A673 (cell line): Measurements from ENCODE around the gene ADCY5.

Experiments
- EZH2 ChIP-seq: fragments of 200-600 bp; sonication (generic); IDR thresholded peaks from 2 replicates; pipeline ENCODE4 v1.6.1; 2017; ENCODE audit warnings: borderline replicate concordance, low read depth, mild to moderate bottlenecking, mixed read lengths, antibody characterized with exemption, low read length; ENCODE audit not compliant: poor library complexity, severe bottlenecking
- TF ChIP-seq, protein P1 (sequence below): fragments of 300-800, 200-600 bp; sonication (generic); conservative IDR thresholded peaks from 2 replicates; pipeline ENCODE4 v1.5.1; 2017; ENCODE audit warnings: low read depth, mild to moderate bottlenecking, antibody characterized with exemption, low read length, moderate library complexity, mixed read lengths

DNA sequence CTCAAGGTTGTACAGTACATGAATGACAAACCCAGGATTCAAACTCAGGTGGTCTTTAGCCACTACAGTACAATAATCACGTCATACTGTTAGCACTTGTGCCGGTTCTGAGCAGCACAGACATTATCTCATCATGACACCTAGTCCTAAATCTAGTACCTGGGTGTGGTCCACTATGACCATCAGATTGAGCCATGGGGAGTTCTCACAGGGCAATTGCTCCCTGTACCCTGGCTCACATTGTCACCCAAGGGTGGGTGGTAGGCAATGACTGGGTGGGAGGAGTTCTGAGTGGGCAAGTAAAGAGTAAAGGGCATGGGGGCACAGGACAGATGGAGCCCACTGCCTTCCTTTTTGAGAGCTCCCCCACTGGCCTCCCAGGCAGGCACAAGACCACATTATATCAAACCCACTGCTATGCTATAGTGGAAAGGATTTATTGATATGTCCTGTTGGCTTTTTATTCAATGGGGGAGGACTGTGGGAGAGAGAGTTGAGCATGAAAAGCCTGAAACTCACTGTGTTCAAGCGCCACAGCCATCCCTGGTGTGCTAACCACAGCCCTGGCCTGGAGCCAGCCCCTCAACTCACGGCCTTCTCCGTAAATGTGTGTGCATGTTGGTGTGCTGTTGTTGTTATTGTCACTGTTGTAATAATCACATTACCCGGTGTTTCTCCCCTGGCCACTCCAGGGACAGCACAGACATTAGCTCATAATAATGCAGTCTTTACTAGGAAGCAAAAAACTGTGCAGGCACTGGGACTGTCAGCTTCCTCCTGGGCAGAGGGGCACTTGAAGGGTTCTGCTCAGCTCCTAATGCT, 27.3 kb downstream of the ADCY5 start:
- TF ChIP-seq, protein P1, sequence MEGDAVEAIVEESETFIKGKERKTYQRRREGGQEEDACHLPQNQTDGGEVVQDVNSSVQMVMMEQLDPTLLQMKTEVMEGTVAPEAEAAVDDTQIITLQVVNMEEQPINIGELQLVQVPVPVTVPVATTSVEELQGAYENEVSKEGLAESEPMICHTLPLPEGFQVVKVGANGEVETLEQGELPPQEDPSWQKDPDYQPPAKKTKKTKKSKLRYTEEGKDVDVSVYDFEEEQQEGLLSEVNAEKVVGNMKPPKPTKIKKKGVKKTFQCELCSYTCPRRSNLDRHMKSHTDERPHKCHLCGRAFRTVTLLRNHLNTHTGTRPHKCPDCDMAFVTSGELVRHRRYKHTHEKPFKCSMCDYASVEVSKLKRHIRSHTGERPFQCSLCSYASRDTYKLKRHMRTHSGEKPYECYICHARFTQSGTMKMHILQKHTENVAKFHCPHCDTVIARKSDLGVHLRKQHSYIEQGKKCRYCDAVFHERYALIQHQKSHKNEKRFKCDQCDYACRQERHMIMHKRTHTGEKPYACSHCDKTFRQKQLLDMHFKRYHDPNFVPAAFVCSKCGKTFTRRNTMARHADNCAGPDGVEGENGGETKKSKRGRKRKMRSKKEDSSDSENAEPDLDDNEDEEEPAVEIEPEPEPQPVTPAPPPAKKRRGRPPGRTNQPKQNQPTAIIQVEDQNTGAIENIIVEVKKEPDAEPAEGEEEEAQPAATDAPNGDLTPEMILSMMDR, result no peak
- no peak for TF ChIP-seq EZH2
